Mucosa of rectum (tissue), 2 donors: Measurements from ENCODE around the gene CST4.
"Not testable (repeated sequence)": the region's sequence is repeated elsewhere in the genome, so short reads cannot be mapped to it uniquely, and the experiment has no call there.

Source experiments
- H3K27ac ChIP-seq, 2 donors: one replicate each; pipeline ENCODE4 v1.7.0; 2013; ENCODE audit warnings: inconsistent platforms in 2 of 2, low read depth in 2 of 2, low read length in 2 of 2
- H3K27me3 ChIP-seq, 2 donors: one replicate each; pipeline ENCODE4 v1.7.0; 2013; ENCODE audit warnings: low read length in 2 of 2; ENCODE audit not compliant: control insufficient read depth in 2 of 2, insufficient read depth in 2 of 2
- H3K36me3 ChIP-seq, 2 donors: one replicate each; pipeline ENCODE4 v1.7.0; 2013; ENCODE audit warnings: low read length in 2 of 2; ENCODE audit not compliant: control insufficient read depth in 2 of 2, insufficient read depth in 2 of 2
- H3K4me1 ChIP-seq, 2 donors: one replicate each; pipeline ENCODE4 v1.7.0; 2013; ENCODE audit warnings: low read length in 2 of 2, mild to moderate bottlenecking in 1 of 2; ENCODE audit not compliant: control insufficient read depth in 2 of 2, insufficient read depth in 2 of 2
- H3K4me3 ChIP-seq, 2 donors: one replicate each; pipeline ENCODE4 v1.7.0; 2013; ENCODE audit warnings: low read length in 2 of 2
- H3K9ac ChIP-seq, 2 donors: one replicate each; pipeline ENCODE4 v1.7.0; 2013; ENCODE audit warnings: low read length in 2 of 2, low read depth in 1 of 2, mild to moderate bottlenecking in 1 of 2
- H3K9me3 ChIP-seq, 2 donors: one replicate each; pipeline ENCODE4 v1.7.0; 2013; ENCODE audit warnings: low read length in 2 of 2; ENCODE audit not compliant: control insufficient read depth in 2 of 2
- donor health status: healthy.
- donor health status: Normal muscosa, but diverticular disease.

CST4 gene

DNA sequence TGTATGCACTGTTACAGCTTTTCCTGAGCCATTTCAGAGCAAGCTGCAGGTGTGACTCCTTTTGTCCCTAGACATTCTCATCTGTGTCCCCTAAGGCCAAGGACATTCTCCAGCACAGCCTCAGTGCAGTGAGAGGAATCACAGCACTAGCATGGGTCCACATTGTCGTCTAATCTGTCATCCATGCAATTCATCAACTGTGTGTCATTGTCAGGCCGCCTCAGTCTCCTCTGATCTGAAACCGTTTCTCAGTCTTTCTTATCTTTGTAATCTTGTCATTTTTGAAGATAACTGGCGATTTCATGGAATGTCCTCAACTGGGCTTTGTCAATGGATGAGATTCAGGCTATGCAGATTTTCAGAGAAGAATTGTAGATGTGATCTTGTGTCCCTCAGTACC, 24.8 kb downstream of the CST4 start:
- H3K27me3 ChIP-seq, H3K27ac ChIP-seq, H3K4me1 ChIP-seq, H3K4me3 ChIP-seq, H3K36me3 ChIP-seq, H3K9me3 ChIP-seq, H3K9ac ChIP-seq: not testable (repeated sequence)

DNA sequence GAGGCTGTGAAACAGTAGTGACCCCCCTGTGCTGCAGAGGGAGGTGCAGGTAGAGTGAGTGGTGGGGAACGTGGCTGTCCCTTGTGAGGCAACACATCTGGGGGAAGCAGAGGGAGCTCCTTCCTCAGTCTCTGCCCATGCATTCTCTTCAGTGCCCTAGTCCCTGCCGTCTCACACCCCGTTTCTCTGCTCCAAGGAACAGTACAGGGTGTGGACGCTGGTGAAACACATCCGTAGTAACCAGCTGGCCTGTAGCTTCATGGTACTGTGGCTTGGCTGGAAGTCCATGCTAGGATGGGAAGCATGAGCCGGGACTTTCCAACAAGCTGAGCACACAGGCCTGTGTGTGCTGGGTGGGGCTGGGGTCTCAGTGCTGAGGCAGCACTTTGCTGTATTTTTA, 25.7 kb downstream of the CST4 start:
- no peaks in the 10 kb centered on the region for H3K27me3 ChIP-seq
- H3K9me3 ChIP-seq: no peaks in the 10 kb centered on the region
- no peak overlapping the region for H3K27ac ChIP-seq
- no peak overlapping the region for H3K4me3 ChIP-seq
- no peaks in the 10 kb centered on the region for H3K4me1 ChIP-seq
- H3K9ac ChIP-seq: no peak overlapping the region
- no peaks in the 10 kb centered on the region for H3K36me3 ChIP-seq

DNA sequence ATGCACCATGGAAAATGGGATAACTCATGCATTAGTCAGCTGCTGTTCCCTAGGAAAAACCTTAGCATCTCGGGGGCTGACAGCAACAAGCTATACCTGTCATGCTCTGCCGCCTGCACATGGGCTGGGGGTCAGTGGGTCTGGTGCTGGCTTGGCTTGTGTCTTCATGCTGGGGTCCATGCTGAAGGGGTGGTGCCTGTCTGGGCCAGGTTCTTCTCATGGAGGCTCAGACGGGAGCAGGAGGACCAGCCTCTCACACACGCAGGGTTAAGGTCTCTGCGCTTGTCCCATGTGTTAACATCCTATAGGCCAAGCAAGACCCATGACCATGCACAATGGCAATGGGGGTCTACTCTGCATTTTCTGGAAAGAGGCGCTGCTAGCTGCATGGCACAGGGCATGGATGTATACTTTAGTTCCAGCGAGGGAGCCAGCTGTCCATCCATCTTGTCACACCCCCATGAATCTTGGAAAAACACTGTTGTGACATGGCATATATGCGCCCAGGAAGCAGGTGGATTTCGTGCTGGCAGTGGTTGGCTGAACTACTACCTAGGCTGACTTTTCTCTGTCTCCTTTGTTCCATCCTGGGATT, 26.5 kb downstream of the CST4 start:
- Histone ChIP-seq H3K9me3 (no peaks in the 10 kb centered on the region), H3K27me3 (no peaks in the 10 kb centered on the region), H3K27ac (no peak overlapping the region), H3K9ac (no peak overlapping the region), H3K36me3 (no peaks in the 10 kb centered on the region), H3K4me3 (no peak overlapping the region), H3K4me1 (no peaks in the 10 kb centered on the region)

DNA sequence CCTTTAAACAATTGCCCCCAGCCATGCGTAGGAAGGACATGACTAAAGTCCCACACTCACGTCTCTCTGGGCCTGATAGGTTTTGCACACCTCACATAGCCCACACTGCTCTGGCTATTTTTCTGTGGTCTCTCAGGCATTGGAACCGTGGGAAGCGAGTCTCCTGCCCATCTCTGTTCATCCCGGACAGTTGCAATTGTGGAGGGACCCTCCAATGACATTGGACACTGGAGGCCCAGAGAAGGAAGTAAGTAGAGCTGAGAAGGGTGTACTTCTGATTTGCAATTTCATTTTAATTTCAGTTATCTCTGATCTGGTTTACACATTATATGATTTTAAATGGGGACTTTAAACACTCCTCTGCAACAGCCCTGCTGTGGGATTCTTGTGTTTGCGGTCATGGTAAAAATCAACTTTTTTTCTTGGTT, 27.8 kb downstream of the CST4 start:
- Histone ChIP-seq H3K27me3 (no peaks in the 10 kb centered on the region), H3K9ac (no peak overlapping the region), H3K4me3 (no peak overlapping the region), H3K36me3 (no peaks in the 10 kb centered on the region), H3K4me1 (peaks cover 0 to 4% of the 10 kb centered on the region in 2 donors), H3K27ac (no peak overlapping the region), H3K9me3 (no peaks in the 10 kb centered on the region)

DNA sequence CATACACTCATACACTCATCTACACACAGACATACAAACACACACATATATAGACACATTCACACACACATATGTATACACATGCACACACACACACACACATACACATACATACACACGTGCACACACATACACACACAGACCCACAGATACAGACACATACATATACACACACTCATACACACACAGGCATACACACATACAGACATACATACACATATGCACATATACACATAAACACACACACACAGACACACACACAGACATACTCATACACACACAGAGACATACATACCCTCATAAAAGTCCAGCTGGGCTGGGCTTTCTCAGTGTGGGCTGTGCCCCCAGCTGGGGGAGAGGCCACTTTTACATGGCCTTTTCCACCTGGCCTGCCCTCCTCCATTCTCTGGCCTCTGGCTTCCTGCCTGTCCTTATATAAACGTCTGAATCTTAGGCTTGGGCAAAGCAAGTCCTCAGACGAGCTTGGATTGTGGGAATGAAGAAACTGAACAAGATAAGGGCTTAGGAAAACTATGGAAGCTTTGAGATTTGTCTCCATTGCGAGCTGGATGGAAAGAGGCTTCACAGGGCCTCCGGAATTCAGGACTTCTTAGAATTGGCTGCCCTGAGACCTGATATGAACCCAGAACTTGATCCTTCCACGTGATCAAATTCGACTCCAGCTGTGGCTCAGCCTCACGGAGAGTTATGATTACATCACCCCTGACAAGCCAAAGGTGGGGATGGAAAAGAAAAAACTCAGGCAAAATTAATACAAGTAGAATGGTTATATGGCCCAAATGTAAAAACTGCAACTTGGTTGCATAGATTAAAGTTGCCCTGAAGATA, 28.6 kb downstream of the CST4 start:
- peaks cover 0 to 7% of the 10 kb centered on the region in 2 donors for H3K4me1 ChIP-seq
- peak overlapping the region in 1 of 2 donors; percentile 35 for H3K27ac ChIP-seq
- H3K36me3 ChIP-seq: no peaks in the 10 kb centered on the region
- no peaks in the 10 kb centered on the region for H3K9me3 ChIP-seq
- H3K9ac ChIP-seq: no peak overlapping the region
- no peak overlapping the region for H3K4me3 ChIP-seq
- H3K27me3 ChIP-seq: no peaks in the 10 kb centered on the region

DNA sequence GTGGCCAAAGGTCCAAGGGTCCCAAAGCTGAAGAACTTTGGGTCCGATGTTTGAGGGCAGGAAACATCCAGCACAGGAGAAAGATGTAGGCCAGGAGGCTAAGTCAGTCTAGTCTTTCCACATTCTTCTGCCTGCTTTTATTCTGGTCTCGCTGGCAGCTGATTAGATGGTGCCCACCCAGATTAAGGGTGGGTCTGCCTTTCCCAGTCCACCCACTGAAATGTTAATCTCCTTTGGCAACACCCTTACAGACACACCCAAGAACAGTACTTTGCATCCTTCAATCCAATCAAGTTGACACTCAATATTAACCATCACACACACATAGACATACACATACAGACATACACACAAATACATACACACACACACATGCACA, 29.2 kb downstream of the CST4 start:
- not testable (repeated sequence) for H3K9ac ChIP-seq, H3K27ac ChIP-seq

DNA sequence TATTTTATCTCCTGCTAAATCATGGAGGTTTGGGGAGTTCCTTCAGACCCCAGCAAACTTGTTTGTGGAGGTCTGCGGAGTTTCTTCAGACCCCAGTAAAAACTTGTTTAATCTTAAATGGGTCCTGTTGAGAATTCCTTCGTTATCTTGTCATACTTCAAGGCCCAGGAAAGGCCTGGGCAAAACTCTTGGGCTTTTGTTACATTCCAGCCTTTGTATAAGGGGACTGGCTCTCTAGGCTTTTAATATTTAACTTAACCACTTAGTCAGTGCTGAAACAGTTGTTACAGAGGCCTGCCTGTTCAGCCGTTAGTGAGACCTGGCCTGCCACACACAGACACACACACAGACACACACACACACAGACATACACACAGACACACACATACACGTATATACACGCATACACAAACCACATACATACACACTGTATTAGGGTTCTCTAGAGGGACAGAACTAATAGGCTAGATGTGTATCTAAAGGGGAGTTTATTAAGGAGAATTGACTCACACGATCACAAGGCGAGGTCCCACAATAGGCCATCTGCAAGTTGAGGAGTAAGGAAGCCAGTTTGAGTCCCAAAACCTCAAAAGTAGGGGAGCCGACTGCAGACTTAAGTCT, 29.7 kb downstream of the CST4 start:
- Histone ChIP-seq H3K27me3 (no peaks in the 10 kb centered on the region), H3K27ac (no peak overlapping the region), H3K4me3 (no peak overlapping the region), H3K9me3 (no peaks in the 10 kb centered on the region), H3K9ac (no peak overlapping the region), H3K4me1 (peaks cover 0 to 10% of the 10 kb centered on the region in 2 donors), H3K36me3 (no peaks in the 10 kb centered on the region)

More for the DNA sequence above, 29.2 kb downstream of the CST4 start:
- not testable (repeated sequence) for H3K4me1 ChIP-seq, H3K4me3 ChIP-seq, H3K27me3 ChIP-seq, H3K36me3 ChIP-seq, H3K9me3 ChIP-seq

DNA sequence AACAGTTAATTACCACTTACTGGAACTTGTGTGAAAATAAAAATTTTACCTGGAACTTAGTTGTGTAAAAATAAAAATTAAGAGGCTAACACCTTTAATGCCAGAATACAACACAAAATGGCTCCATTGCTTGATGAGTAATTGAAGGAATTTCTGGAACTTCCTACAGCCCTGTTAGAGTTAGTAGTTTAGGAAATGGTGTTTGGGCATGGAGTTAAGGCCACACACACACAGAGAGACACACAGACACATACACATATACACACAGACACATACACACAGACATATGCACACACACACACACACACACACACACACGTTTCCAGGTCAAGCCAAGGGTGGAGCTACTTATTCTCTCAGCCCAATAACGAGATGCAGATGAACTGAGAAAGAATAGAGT, 30.5 kb downstream of the CST4 start:
- Histone ChIP-seq H3K4me3 (no peak overlapping the region), H3K27me3 (no peaks in the 10 kb centered on the region), H3K4me1 (peaks cover 0 to 10% of the 10 kb centered on the region in 2 donors), H3K9ac (no peak overlapping the region), H3K36me3 (no peaks in the 10 kb centered on the region), H3K27ac (no peak overlapping the region), H3K9me3 (no peaks in the 10 kb centered on the region)

DNA sequence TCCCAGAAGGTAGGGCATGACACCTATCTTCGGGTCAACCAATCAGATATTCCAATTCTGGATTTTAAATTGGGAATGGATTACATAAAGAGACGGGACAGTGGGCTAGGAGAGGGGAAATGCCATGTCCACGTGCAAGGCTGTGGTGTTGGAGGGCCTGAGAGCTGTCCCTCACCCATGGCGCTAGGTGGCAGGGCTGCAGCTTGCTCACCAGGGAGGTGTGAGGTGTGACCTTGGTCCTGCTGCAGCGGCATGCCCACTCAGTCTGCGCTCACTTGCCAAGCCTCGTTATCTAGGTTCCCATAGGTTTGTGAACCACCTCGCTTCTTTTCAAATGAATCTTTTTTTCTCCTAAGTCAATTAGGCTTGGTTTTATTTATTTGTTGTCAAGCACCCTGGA, 31.6 kb downstream of the CST4 start:
- peaks cover 0 to 10% of the 10 kb centered on the region in 2 donors for H3K4me1 ChIP-seq
- no peaks in the 10 kb centered on the region for H3K9me3 ChIP-seq
- no peak overlapping the region for H3K9ac ChIP-seq
- no peak overlapping the region for H3K4me3 ChIP-seq
- no peak overlapping the region for H3K27ac ChIP-seq
- H3K36me3 ChIP-seq: no peaks in the 10 kb centered on the region
- no peaks in the 10 kb centered on the region for H3K27me3 ChIP-seq

DNA sequence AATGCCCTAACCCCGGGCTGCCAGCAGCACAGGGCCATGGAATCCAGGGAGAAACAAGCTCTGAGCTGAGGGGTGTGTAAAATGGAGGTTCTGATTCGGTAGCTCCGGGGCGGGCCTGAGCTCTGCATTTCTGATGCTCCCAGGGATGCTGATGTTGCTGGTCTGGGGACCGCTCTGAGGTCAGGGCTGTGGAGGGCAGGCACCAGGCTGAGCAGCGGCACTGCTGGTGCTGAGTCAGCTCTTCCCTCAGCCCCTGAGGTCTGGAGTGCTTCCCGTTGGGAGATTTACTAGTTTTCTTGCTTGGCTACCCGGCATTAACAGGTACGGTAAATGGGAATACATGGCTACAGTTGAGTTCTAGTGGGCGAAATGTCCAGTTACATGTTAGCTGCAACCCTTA, 32.5 kb downstream of the CST4 start:
- H3K27me3 ChIP-seq: no peaks in the 10 kb centered on the region
- no peaks in the 10 kb centered on the region for H3K36me3 ChIP-seq
- no peak overlapping the region for H3K4me3 ChIP-seq
- no peaks in the 10 kb centered on the region for H3K9me3 ChIP-seq
- H3K9ac ChIP-seq: peak overlapping the region in 1 of 2 donors; percentile 26
- H3K27ac ChIP-seq: peak overlapping the region; percentile 52 to 70
- H3K4me1 ChIP-seq: peaks cover 0 to 10% of the 10 kb centered on the region in 2 donors
